Measurements from ENCODE around the gene OXSM. TPM values are rescaled to one million over a fixed set of nuclear protein-coding genes. Genes with fewer than 3 reads are reported as not detected.

Gene OXSM
- total and polyA plus RNA-seq, 2 donors (not counting 3 experiments of a cell fraction or from before 2014, with no cell fraction given): 8.1 to 9.0 TPM

GRCh38 chr3:25782636-25782937 is 7.3 kb upstream of the OXSM start:
- peak overlapping the region; percentile 57 to 98 (median 81) for H3K4me3 ChIP-seq (replicated peaks in 1 of 3; ENCODE audit: insufficient read depth in 1 of 3, low read depth in 1 of 3, low read length in 3 of 3)
- H3K9me1 ChIP-seq (replicated peaks; ENCODE audit: control insufficient read depth, extremely low read depth, insufficient read depth, low read length): no peaks in the 10 kb centered on the region
- intact Hi-C loops (cut with micrococcal nuclease) (loop anchor here (5.0 kb wide), 1 partner anchor 350 kb away; no protein-coding TSS in a partner anchor), dilution Hi-C loops (cut with MboI; ENCODE audit: extremely low pct_ligation_motif_present, low sequenced_read_pairs) (no loop called here)
- H3K36me3 ChIP-seq (ENCODE audit: control insufficient read depth in 2 of 2, extremely low read depth in 1 of 2, insufficient read depth in 2 of 2, low read length in 2 of 2): peaks cover 0 to 2% of the 10 kb centered on the region in 2 experiments
- TF ChIP-seq, protein P1, sequence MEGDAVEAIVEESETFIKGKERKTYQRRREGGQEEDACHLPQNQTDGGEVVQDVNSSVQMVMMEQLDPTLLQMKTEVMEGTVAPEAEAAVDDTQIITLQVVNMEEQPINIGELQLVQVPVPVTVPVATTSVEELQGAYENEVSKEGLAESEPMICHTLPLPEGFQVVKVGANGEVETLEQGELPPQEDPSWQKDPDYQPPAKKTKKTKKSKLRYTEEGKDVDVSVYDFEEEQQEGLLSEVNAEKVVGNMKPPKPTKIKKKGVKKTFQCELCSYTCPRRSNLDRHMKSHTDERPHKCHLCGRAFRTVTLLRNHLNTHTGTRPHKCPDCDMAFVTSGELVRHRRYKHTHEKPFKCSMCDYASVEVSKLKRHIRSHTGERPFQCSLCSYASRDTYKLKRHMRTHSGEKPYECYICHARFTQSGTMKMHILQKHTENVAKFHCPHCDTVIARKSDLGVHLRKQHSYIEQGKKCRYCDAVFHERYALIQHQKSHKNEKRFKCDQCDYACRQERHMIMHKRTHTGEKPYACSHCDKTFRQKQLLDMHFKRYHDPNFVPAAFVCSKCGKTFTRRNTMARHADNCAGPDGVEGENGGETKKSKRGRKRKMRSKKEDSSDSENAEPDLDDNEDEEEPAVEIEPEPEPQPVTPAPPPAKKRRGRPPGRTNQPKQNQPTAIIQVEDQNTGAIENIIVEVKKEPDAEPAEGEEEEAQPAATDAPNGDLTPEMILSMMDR (IDR thresholded peaks at IDR 0.05; ENCODE audit: extremely low read depth in 1 of 2, insufficient read depth in 1 of 2, low read depth in 1 of 2, low read length in 2 of 2): no peak
- peak overlapping the region; percentile 93 for H3K4me2 ChIP-seq (ENCODE audit: insufficient read depth, low read length)
- peaks cover 19% of the 10 kb centered on the region for H3K79me2 ChIP-seq (ENCODE audit: control insufficient read depth, insufficient read depth, low read length)
- peak overlapping the region; percentile 47 for H3K27ac ChIP-seq (ENCODE audit: insufficient read depth, low read depth, low read length)
- DNase-seq (ENCODE audit: low read depth, low spot score): no peak
- CTCF ChIA-PET: interaction anchor here (1.3 to 2.4 kb wide), 5 partner anchors 49 to 134 kb away, joined by 3 to 20 read pairs (median 7); no protein-coding TSS in a partner anchor
- POLR2A ChIA-PET: interaction anchor here (0.6 kb wide), 1 partner anchor 14 kb away, joined by 3 read pairs; no protein-coding TSS in a partner anchor
- no TSS peak for BruUV-seq (replicated peaks)
- H3K9me3 ChIP-seq (replicated peaks; ENCODE audit: control insufficient read depth, insufficient read depth, low read length): no peaks in the 10 kb centered on the region
- H3K27me3 ChIP-seq (ENCODE audit: control insufficient read depth in 2 of 2, insufficient read depth in 2 of 2, low read length in 2 of 2): no peaks in the 10 kb centered on the region
- no peaks in the 10 kb centered on the region for H4K20me1 ChIP-seq (replicated peaks; ENCODE audit: control insufficient read depth, extremely low read depth, insufficient read depth, low read length)
- peak overlapping the region; percentile 99 for H2AFZ ChIP-seq (ENCODE audit: low read depth, low read length)
- peak; percentile 38 for FAIRE-seq
- H3K4me1 ChIP-seq (ENCODE audit: control insufficient read depth, extremely low read depth, insufficient read depth, low read length): peaks cover 13% of the 10 kb centered on the region
- H3K9ac ChIP-seq (replicated peaks; ENCODE audit: extremely low read depth, insufficient read depth, low read length): peak overlapping the region; percentile 82

DNA sequence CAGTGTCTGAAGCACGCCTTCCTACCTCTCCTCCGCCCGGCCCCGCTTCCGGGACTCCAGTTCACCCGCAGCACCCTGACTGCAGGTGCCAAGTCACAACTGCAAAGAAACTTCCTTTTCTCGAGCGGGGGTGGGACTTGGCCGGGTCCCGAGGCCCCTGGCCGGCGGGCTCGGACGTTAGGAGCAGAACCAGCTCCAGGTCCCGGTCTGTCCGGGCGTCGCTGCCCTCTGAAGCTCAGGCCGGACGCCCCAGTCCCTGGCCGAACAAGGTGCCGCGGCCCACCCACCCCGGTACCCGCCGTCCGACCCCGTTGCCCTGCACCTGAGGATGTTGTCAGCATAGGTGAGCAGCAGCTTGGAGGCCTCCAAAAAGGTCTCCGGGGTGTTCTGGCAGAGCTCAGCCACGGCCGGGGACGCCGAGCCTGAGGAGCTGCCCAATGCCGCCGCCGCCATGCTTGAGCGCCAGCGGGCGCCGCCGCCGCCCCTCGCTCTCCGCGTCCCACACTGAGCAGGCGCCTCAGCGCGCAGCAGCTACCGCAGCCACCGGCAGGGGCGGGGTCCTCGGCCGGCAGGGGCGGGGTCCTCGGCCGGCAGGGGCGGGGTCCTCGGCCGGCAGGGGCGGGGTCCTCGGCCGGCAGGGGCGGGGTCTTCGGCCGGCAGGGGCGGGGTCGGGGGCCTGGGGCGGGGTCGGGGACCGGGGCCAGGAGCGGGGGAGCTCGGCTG is 6.8 kb upstream of the OXSM start, which contains the start of gene NGLY1:
Gene NGLY1, minus strand, starts transcription at position 506 of the 723 bp plus-strand sequence. Its CDS starts 53 bp downstream, at position 453.
- Histone ChIP-seq H4K20me1 (replicated peaks; ENCODE audit: control insufficient read depth, extremely low read depth, insufficient read depth, low read length) (no peaks in the 10 kb centered on the region), H2AFZ (ENCODE audit: low read depth, low read length) (peak within 1 kb of the TSS; percentile 99), H3K9ac (replicated peaks; ENCODE audit: extremely low read depth, insufficient read depth, low read length) (peak within 1 kb of the TSS; percentile 82), H3K4me3 (replicated peaks in 1 of 3; ENCODE audit: insufficient read depth in 1 of 3, low read depth in 1 of 3, low read length in 3 of 3) (peak within 1 kb of the TSS; percentile 57 to 98 (median 81)), H3K27me3 (ENCODE audit: control insufficient read depth in 2 of 2, insufficient read depth in 2 of 2, low read length in 2 of 2) (no peaks in the 10 kb centered on the region), H3K36me3 (ENCODE audit: control insufficient read depth in 2 of 2, extremely low read depth in 1 of 2, insufficient read depth in 2 of 2, low read length in 2 of 2) (no peaks in the 10 kb centered on the region), H3K79me2 (ENCODE audit: control insufficient read depth, insufficient read depth, low read length) (peaks cover 19% of the 10 kb centered on the region), H3K9me1 (replicated peaks; ENCODE audit: control insufficient read depth, extremely low read depth, insufficient read depth, low read length) (no peaks in the 10 kb centered on the region), H3K27ac (ENCODE audit: insufficient read depth, low read depth, low read length) (peak within 1 kb of the TSS; percentile 47), H3K4me2 (ENCODE audit: insufficient read depth, low read length) (peak within 1 kb of the TSS; percentile 93), H3K4me1 (ENCODE audit: control insufficient read depth, extremely low read depth, insufficient read depth, low read length) (peaks cover 13% of the 10 kb centered on the region), H3K9me3 (replicated peaks; ENCODE audit: control insufficient read depth, insufficient read depth, low read length) (no peaks in the 10 kb centered on the region)
- DNase-seq (ENCODE audit: low read depth, low spot score) (peak; percentile 81), FAIRE-seq (no peak)
- dilution Hi-C loops (cut with MboI; ENCODE audit: extremely low pct_ligation_motif_present, low sequenced_read_pairs): no loop called here
- no TSS peak for BruUV-seq (replicated peaks)
- ChIA-PET POLR2A (interaction anchor here (0.6 to 1.3 kb wide), 4 partner anchors 15 to 348 kb away, joined by 3 to 12 read pairs (median 4); no protein-coding TSS in a partner anchor), CTCF (interaction anchor here (0.8 to 2.4 kb wide), 13 partner anchors 9 to 137 kb away, joined by 3 to 20 read pairs (median 4); no protein-coding TSS in a partner anchor)
- intact Hi-C loops (cut with micrococcal nuclease): loop anchor here (1.0 to 5.0 kb wide), 4 partner anchors 74 to 351 kb away; no protein-coding TSS in a partner anchor
- no peak for TF ChIP-seq JUN (IDR thresholded peaks at IDR 0.05; ENCODE audit: borderline replicate concordance, insufficient read depth, insufficient read length, low read depth)
- TF ChIP-seq FOS (IDR thresholded peaks at IDR 0.05; ENCODE audit: borderline replicate concordance, insufficient read depth, low read length): no peak
- TF ChIP-seq EZH2 (IDR thresholded peaks at IDR 0.05; ENCODE audit: borderline replicate concordance, low read depth, low read length, severe bottlenecking): no peak
- TF ChIP-seq, protein P1 (IDR thresholded peaks at IDR 0.05; ENCODE audit: extremely low read depth in 1 of 2, insufficient read depth in 1 of 2, low read depth in 1 of 2, low read length in 2 of 2): peak in 1 of 2 donors; percentile 5
- TF ChIP-seq POLR2A (IDR thresholded peaks at IDR 0.05; ENCODE audit: low read depth, low read length): peak; percentile 89
- TF ChIP-seq GATA2 (IDR thresholded peaks at IDR 0.05; ENCODE audit: insufficient read depth, insufficient read length, low read depth, low read length): no peak
- TF ChIP-seq MYC (IDR thresholded peaks at IDR 0.05; ENCODE audit: low read depth, low read length): no peak
- TF ChIP-seq, protein P2, sequence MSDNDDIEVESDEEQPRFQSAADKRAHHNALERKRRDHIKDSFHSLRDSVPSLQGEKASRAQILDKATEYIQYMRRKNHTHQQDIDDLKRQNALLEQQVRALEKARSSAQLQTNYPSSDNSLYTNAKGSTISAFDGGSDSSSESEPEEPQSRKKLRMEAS (IDR thresholded peaks at IDR 0.05; ENCODE audit: insufficient read depth, insufficient read length): no peak
- TF ChIP-seq POLR2AphosphoS5 (IDR thresholded peaks at IDR 0.05; ENCODE audit: insufficient read depth, low read depth, low read length): peak; percentile 86

Data from endothelial cell of umbilical vein (primary cell).